ENCODE measurements around the gene ANKMY1.

- TF ChIP-seq YY1 (IDR thresholded peaks at IDR 0.05; ENCODE audit: insufficient read depth, insufficient read length) (no peak), ZNF274 (IDR thresholded peaks at IDR 0.05; ENCODE audit: low read depth, low read length) (no peak), SUZ12 (IDR thresholded peaks at IDR 0.05; ENCODE audit: extremely low read depth, insufficient read depth, insufficient read length) (no peak)
Measured at GRCh38 chr2:240599141-240599583, 41.4 kb upstream of the ANKMY1 start.

All from NT2/D1 (cell line).